ENCODE results near the gene AP3B1. TPM values are rescaled to one million over a fixed set of nuclear protein-coding genes. Genes with fewer than 3 reads are reported as not detected.

AP3B1 gene
- total RNA-seq, 1 experiment from 2014 or later: 50.3 TPM

DNA sequence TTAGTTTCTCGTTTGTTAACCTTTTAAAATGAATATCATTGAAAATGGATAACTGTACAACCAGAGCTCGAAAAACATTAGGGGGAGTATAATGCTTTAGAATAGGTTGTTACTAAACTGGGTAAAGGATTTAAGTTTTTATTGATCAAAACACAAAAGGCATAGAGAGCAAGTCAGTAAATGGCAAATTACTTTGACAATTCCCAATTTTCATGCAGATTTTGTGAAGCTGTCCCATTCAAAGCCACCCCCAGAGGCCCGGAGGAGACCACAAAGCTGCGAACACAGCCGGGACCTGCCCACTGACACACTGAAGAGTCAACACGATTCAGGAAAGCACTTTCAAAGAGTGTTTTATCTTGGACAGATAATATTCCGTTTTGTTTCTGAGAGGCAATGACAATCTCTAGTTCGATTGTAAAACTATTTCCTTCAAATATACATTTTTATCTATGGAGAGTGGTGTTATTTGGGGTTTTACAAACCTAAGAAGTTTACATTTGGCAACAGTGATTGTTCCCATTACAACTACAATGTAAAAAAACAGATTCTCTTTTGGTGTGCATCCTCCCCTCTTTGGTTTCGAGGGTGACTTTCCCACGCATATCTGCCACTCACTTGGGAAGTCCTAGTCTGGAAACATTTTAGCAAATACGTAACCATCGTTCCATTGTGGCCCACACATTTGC lies 335.7 kb downstream of the AP3B1 start:
- no peak for TF ChIP-seq SP1 (CRISPR knock-in tag; conservative IDR thresholded peaks at IDR 0.05)
- no peak for TF ChIP-seq NFYB (CRISPR knock-in tag; conservative IDR thresholded peaks at IDR 0.05; ENCODE audit: low read depth)
- TF ChIP-seq IRF2 (CRISPR knock-in tag; IDR thresholded peaks at IDR 0.05; ENCODE audit: borderline replicate concordance, low read depth): no peak
- TF ChIP-seq ZNF263 (CRISPR knock-in tag; IDR thresholded peaks at IDR 0.05; ENCODE audit: low read depth): no peak
- TF ChIP-seq MXD4 (CRISPR knock-in tag; IDR thresholded peaks at IDR 0.05; ENCODE audit: borderline replicate concordance): no peak
- TF ChIP-seq, protein P1, sequence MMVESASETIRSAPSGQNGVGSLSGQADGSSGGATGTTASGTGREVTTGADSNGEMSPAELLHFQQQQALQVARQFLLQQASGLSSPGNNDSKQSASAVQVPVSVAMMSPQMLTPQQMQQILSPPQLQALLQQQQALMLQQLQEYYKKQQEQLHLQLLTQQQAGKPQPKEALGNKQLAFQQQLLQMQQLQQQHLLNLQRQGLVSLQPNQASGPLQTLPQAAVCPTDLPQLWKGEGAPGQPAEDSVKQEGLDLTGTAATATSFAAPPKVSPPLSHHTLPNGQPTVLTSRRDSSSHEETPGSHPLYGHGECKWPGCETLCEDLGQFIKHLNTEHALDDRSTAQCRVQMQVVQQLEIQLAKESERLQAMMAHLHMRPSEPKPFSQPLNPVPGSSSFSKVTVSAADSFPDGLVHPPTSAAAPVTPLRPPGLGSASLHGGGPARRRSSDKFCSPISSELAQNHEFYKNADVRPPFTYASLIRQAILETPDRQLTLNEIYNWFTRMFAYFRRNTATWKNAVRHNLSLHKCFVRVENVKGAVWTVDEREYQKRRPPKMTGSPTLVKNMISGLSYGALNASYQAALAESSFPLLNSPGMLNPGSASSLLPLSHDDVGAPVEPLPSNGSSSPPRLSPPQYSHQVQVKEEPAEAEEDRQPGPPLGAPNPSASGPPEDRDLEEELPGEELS (CRISPR knock-in tag; IDR thresholded peaks at IDR 0.05): no peak
- ATAC-seq (peak; percentile 53), DNase-seq (ENCODE audit: low spot score) (peak; percentile 49)
- H3K27ac Mint-ChIP-seq: no peak overlapping the region
- H3K4me3 Mint-ChIP-seq: peak overlapping the region; percentile 64
- peaks cover 91% of the 10 kb centered on the region for H3K27me3 Mint-ChIP-seq (ENCODE audit: low read depth)
- no peaks in the 10 kb centered on the region for H3K9me3 Mint-ChIP-seq
- H3K4me1 Mint-ChIP-seq: peaks cover 28% of the 10 kb centered on the region
- no peaks in the 10 kb centered on the region for H3K36me3 Mint-ChIP-seq
- CTCF ChIA-PET: interaction anchor here (1.1 to 1.6 kb wide), 3 partner anchors 12 to 328 kb away, joined by 3 to 6 read pairs (median 3); no protein-coding TSS in a partner anchor
- POLR2A ChIA-PET: interaction anchor here (1.0 kb wide), 1 partner anchor 319 kb away, joined by 3 read pairs; no protein-coding TSS in a partner anchor

DNA sequence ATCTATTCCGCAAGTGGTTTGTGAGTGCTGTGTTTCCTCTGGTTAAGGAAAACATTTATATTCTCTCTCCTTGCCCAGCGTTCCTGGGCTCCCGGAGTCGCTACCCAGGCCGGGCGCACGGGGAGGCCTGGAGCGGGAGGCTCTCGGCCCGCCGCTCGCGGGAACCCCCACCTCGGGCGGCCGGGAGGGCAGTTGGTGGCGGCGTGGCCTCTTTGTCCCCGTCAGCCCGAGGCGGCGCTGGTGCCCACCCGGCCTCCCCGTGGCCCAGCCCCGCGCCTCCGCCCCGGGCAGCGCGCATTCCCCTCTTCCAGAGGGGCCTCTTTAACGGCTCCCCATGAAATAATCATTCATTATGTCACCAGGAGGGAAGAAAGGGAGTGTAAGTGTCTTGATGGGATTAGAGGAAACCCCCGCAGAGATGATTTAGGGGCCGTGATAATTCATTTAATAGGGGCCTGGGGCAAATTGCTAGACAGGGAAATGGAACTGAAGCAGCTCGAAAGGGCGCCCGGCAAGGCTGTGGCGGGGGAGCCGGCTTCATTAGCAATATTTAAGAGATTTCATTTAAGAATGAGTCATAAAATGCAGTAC lies 336.5 kb downstream of the AP3B1 start:
- DNase-seq (ENCODE audit: low spot score): peak; percentile 53
- ChIA-PET CTCF (interaction anchor here (0.9 to 1.6 kb wide), 5 partner anchors 13 to 397 kb away, joined by 3 to 6 read pairs (median 3); no protein-coding TSS in a partner anchor), POLR2A (interaction anchor here (1.0 kb wide), 1 partner anchor 318 kb away, joined by 3 read pairs; no protein-coding TSS in a partner anchor)
- peak; percentile 65 for ATAC-seq
- Mint-ChIP-seq H3K27me3 (ENCODE audit: low read depth) (peaks cover 90% of the 10 kb centered on the region), H3K9me3 (no peaks in the 10 kb centered on the region), H3K4me1 (peaks cover 28% of the 10 kb centered on the region), H3K27ac (no peak overlapping the region), H3K36me3 (no peaks in the 10 kb centered on the region), H3K4me3 (peak overlapping the region; percentile 64)
- TF ChIP-seq ZNF423 (CRISPR knock-in tag; IDR thresholded peaks at IDR 0.05): peak; percentile 55
- 0 out of 2 replicates have a peak, but pooled peaks have one; percentile 21 for TF ChIP-seq CREM (CRISPR knock-in tag; IDR thresholded peaks at IDR 0.05)
- TF ChIP-seq, protein P2, sequence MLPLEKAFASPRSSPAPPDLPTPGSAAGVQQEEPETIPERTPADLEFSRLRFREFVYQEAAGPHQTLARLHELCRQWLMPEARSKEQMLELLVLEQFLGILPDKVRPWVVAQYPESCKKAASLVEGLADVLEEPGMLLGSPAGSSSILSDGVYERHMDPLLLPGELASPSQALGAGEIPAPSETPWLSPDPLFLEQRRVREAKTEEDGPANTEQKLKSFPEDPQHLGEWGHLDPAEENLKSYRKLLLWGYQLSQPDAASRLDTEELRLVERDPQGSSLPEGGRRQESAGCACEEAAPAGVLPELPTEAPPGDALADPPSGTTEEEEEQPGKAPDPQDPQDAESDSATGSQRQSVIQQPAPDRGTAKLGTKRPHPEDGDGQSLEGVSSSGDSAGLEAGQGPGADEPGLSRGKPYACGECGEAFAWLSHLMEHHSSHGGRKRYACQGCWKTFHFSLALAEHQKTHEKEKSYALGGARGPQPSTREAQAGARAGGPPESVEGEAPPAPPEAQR (CRISPR knock-in tag; IDR thresholded peaks at IDR 0.05): no peak
- TF ChIP-seq OVOL2 (CRISPR knock-in tag; IDR thresholded peaks at IDR 0.05; ENCODE audit: borderline replicate concordance): no peak
- TF ChIP-seq, protein P3, sequence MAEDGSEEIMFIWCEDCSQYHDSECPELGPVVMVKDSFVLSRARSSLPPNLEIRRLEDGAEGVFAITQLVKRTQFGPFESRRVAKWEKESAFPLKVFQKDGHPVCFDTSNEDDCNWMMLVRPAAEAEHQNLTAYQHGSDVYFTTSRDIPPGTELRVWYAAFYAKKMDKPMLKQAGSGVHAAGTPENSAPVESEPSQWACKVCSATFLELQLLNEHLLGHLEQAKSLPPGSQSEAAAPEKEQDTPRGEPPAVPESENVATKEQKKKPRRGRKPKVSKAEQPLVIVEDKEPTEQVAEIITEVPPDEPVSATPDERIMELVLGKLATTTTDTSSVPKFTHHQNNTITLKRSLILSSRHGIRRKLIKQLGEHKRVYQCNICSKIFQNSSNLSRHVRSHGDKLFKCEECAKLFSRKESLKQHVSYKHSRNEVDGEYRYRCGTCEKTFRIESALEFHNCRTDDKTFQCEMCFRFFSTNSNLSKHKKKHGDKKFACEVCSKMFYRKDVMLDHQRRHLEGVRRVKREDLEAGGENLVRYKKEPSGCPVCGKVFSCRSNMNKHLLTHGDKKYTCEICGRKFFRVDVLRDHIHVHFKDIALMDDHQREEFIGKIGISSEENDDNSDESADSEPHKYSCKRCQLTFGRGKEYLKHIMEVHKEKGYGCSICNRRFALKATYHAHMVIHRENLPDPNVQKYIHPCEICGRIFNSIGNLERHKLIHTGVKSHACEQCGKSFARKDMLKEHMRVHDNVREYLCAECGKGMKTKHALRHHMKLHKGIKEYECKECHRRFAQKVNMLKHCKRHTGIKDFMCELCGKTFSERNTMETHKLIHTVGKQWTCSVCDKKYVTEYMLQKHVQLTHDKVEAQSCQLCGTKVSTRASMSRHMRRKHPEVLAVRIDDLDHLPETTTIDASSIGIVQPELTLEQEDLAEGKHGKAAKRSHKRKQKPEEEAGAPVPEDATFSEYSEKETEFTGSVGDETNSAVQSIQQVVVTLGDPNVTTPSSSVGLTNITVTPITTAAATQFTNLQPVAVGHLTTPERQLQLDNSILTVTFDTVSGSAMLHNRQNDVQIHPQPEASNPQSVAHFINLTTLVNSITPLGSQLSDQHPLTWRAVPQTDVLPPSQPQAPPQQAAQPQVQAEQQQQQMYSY (CRISPR knock-in tag; IDR thresholded peaks at IDR 0.05): no peak
- TF ChIP-seq SMAD3 (CRISPR knock-in tag; IDR thresholded peaks at IDR 0.05; ENCODE audit: borderline replicate concordance): no peak
- no peak for TF ChIP-seq FOXK1 (CRISPR knock-in tag; IDR thresholded peaks at IDR 0.05)

DNA sequence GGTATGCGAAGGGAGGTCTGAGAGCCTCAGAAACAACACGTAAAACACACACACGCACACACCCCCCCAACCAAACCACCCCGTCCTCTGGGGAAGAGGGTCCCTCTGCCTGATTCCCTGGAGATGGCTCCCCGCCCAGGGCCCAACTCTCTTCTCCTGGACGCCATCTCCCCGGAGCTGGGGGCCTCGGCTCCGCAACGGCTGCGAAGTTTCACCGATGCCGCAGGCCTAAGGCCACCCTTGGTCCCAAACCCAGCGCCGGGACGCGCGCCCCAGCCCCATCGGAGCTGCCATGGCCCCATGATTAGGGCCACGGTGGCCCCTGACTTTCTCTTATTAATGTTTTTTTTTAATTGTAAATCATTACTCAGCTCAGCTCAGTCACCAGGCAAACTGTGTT lies 337.0 kb downstream of the AP3B1 start:
- H3K27ac Mint-ChIP-seq: no peak overlapping the region
- peaks cover 32% of the 10 kb centered on the region for H3K4me1 Mint-ChIP-seq
- ATAC-seq (peak; percentile 69), DNase-seq (ENCODE audit: low spot score) (peak; percentile 59)
- peak overlapping the region; percentile 64 for H3K4me3 Mint-ChIP-seq
- H3K36me3 Mint-ChIP-seq: no peaks in the 10 kb centered on the region
- CTCF ChIA-PET: interaction anchor here (0.9 to 1.2 kb wide), 4 partner anchors 90 to 397 kb away, joined by 3 read pairs; no protein-coding TSS in a partner anchor
- POLR2A ChIA-PET: no interaction called here
- H3K9me3 Mint-ChIP-seq: no peaks in the 10 kb centered on the region
- TF ChIP-seq SMAD4 (CRISPR knock-in tag; IDR thresholded peaks at IDR 0.05) (no peak), CBFB (CRISPR knock-in tag; IDR thresholded peaks at IDR 0.05; ENCODE audit: low read depth) (no peak), CREM (CRISPR knock-in tag; IDR thresholded peaks at IDR 0.05) (0 out of 2 replicates have a peak, but pooled peaks have one; percentile 12), NFATC4 (CRISPR knock-in tag; IDR thresholded peaks at IDR 0.05) (no peak), ZNF317 (CRISPR knock-in tag; IDR thresholded peaks at IDR 0.05; ENCODE audit: borderline replicate concordance, low read depth) (no peak)
- TF ChIP-seq, protein P4, sequence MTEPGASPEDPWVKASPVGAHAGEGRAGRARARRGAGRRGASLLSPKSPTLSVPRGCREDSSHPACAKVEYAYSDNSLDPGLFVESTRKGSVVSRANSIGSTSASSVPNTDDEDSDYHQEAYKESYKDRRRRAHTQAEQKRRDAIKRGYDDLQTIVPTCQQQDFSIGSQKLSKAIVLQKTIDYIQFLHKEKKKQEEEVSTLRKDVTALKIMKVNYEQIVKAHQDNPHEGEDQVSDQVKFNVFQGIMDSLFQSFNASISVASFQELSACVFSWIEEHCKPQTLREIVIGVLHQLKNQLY (CRISPR knock-in tag; IDR thresholded peaks at IDR 0.05): no peak
- H3K27me3 Mint-ChIP-seq (ENCODE audit: low read depth): peaks cover 87% of the 10 kb centered on the region
